HepG2 (cell line): ENCODE measurements around the gene CCDC7. TPM values are rescaled to one million over a fixed set of nuclear protein-coding genes. Genes with fewer than 3 reads are reported as not detected.
"Not testable (repeated sequence)": the region's sequence is repeated elsewhere in the genome, so short reads cannot be mapped to it uniquely, and the experiment has no call there.

Experiments
- ATAC-seq: fragments of 200-7000 bp; cut with Tn5 transposase; 3 replicates; pipeline ENCODE4 v1.9.1; 2020; ENCODE audit warnings: mild to moderate bottlenecking, moderate library complexity
- BruUV-seq: library from RNA; stranded (reverse); fragments of 400-500 nt; replicated peaks from 2 replicates; lab custom pipeline; 2021; lab: Mats Ljungman, UMichigan
- CTCF ChIA-PET: fragments of 300-600 bp; formaldehyde crosslinking; extraction: SDS; loops from one replicate; lab custom pipeline; 2021; ENCODE audit warnings: low total read pairs, inconsistent platforms, low intra/inter-chr PET ratio; lab: Yijun Ruan, JAX
- POLR2A ChIA-PET: fragments of 350-600 bp; sonication (Branson Sonifier 250); formaldehyde crosslinking; loops from one replicate; lab custom pipeline; 2020; ENCODE audit warnings: antibody characterized with exemption, inconsistent platforms; lab: Yijun Ruan, JAX
- DNase-seq: peaks from one replicate; pipeline ENCODE4 v3.0.0-alpha.2; 2015; ENCODE audit warnings: low spot score
- FAIRE-seq: peaks from 3 replicates; lab custom pipeline; 2011; peaks lifted over from hg19 to GRCh38; lab: Jason Lieb, UNC
- H2AFZ ChIP-seq: one replicate; pipeline ENCODE4 v1.6.1; 2011; ENCODE audit warnings: low read length, inconsistent platforms
- H3K27ac ChIP-seq: fragments of 300-600 bp; 3 replicates; pipeline ENCODE4 v1.8.0; 2011; ENCODE audit warnings: mixed run types, mild to moderate bottlenecking, mixed read lengths, low read length, inconsistent platforms; ENCODE audit not compliant: insufficient read depth; ENCODE audit errors: extremely low read length
- H3K27me3 ChIP-seq, 2 experiments: fragments of 200-600 bp in 1 of 2; 2 replicates in 1 of 2; 3 replicates in 1 of 2; pipeline versions ENCODE4 v1.6.0 to v1.8.0; 2011; ENCODE audit warnings: low read length in 2 of 2, mild to moderate bottlenecking in 2 of 2, moderate library complexity in 2 of 2, inconsistent platforms in 1 of 2; ENCODE audit not compliant: insufficient read depth in 2 of 2, control insufficient read depth in 1 of 2
- H3K36me3 ChIP-seq, 2 experiments: fragments of 200-600 bp in 1 of 2; replicated peaks in 1 of 2; 2 replicates in 1 of 2; 3 replicates in 1 of 2; pipeline versions ENCODE4 v1.5.1 to v1.8.0; 2011; ENCODE audit warnings: low read length in 2 of 2, inconsistent platforms in 1 of 2; ENCODE audit not compliant: insufficient read depth in 2 of 2, control insufficient read depth in 1 of 2
- H3K4me1 ChIP-seq: 2 replicates; pipeline ENCODE4 v1.5.1; 2012; ENCODE audit warnings: low read length, inconsistent platforms; ENCODE audit not compliant: insufficient read depth
- H3K4me2 ChIP-seq: 2 replicates; pipeline ENCODE4 v1.6.0; 2011; ENCODE audit warnings: low read depth, low read length, inconsistent platforms
- H3K4me3 ChIP-seq, 3 experiments: fragments of 200-600 bp in 1 of 3; sonication (generic), shearing (Covaris generic) in 1 of 3; replicated peaks in 1 of 3; 2 replicates each; pipeline ENCODE4 v1.5.1; 2011 to 2016; ENCODE audit warnings: low read length in 3 of 3, inconsistent platforms in 2 of 3, low read depth in 2 of 3, mild to moderate bottlenecking in 2 of 3, control low read depth in 1 of 3, mixed read lengths in 1 of 3; ENCODE audit not compliant: insufficient read depth in 1 of 3
- H3K79me2 ChIP-seq: one replicate; pipeline ENCODE4 v1.6.1; 2011; ENCODE audit warnings: low read length, inconsistent platforms; ENCODE audit not compliant: insufficient read depth
- H3K9ac ChIP-seq: 2 replicates; pipeline ENCODE4 v1.6.0; 2011; ENCODE audit warnings: mild to moderate bottlenecking, low read depth, low read length, inconsistent platforms; ENCODE audit not compliant: insufficient read depth
- H3K9me3 ChIP-seq: 2 replicates; pipeline ENCODE4 v1.5.1; 2012; ENCODE audit warnings: mild to moderate bottlenecking, low read length
- H4K20me1 ChIP-seq: 2 replicates; pipeline ENCODE4 v1.6.0; 2011; ENCODE audit warnings: inconsistent platforms, mild to moderate bottlenecking, low read length, moderate library complexity; ENCODE audit not compliant: insufficient read depth
- CERS6 ChIP-seq: sonication (generic); formaldehyde crosslinking; IDR thresholded peaks from 2 replicates; pipeline ENCODE4 v1.5.0; 2020; ENCODE audit warnings: missing genetic modification reagents
- HNF4G ChIP-seq, 2 experiments: sonication (generic) in 1 of 2; formaldehyde crosslinking in 1 of 2; IDR thresholded peaks; 2 replicates each; pipeline versions ENCODE4 v1.4.0 to v1.6.1; 2011 to 2020; ENCODE audit warnings: borderline replicate concordance in 2 of 2, low read depth in 2 of 2, mild to moderate bottlenecking in 2 of 2, low read length in 1 of 2, missing genetic modification reagents in 1 of 2, moderate library complexity in 1 of 2
- KDM1A ChIP-seq: IDR thresholded peaks from 2 replicates; pipeline ENCODE4 v1.6.1; 2016; ENCODE audit warnings: missing compliant biosample characterization
- KMT2B ChIP-seq: IDR thresholded peaks from 2 replicates; pipeline ENCODE4 v1.6.1; 2016; ENCODE audit warnings: missing genetic modification reagents, missing compliant biosample characterization
- NFIB ChIP-seq: sonication (generic); formaldehyde crosslinking; IDR thresholded peaks from 2 replicates; pipeline ENCODE4 v1.9.0; 2021; ENCODE audit warnings: missing genetic modification reagents, mild to moderate bottlenecking, borderline replicate concordance
- NR1H2 ChIP-seq: sonication (generic); formaldehyde crosslinking; IDR thresholded peaks from 2 replicates; pipeline ENCODE4 v1.8.1; 2022; ENCODE audit warnings: low read depth, missing genetic modification reagents, borderline replicate concordance
- PPARG ChIP-seq: conservative IDR thresholded peaks from 2 replicates; pipeline ENCODE4 v1.6.1; 2016; ENCODE audit warnings: missing biosample characterization, missing genetic modification reagents
- RFXANK ChIP-seq: IDR thresholded peaks from 2 replicates; pipeline ENCODE4 v1.6.1; 2016
- SIX4 ChIP-seq: sonication (generic); formaldehyde crosslinking; IDR thresholded peaks from 2 replicates; pipeline ENCODE4 v1.4.0; 2020; ENCODE audit warnings: missing genetic modification reagents
- SRF ChIP-seq: IDR thresholded peaks from 2 replicates; pipeline ENCODE4 v1.6.1; 2011; ENCODE audit warnings: mild to moderate bottlenecking, low read depth, low read length, moderate library complexity
- SYNCRIP ChIP-seq: fragments of 200-400 bp; formaldehyde crosslinking; IDR thresholded peaks from 2 replicates; pipeline ENCODE4 v1.6.1; 2018; ENCODE audit warnings: mild to moderate bottlenecking, low read depth, low read length; ENCODE audit not compliant: insufficient read depth
- U2AF2 ChIP-seq: fragments of 200-400 bp; formaldehyde crosslinking; IDR thresholded peaks from 2 replicates; pipeline ENCODE4 v1.6.1; 2017; ENCODE audit warnings: low read depth, mild to moderate bottlenecking, low read length
- ZNF17 ChIP-seq: sonication (generic); formaldehyde crosslinking; IDR thresholded peaks from 2 replicates; pipeline ENCODE4 v1.5.0; 2020; ENCODE audit warnings: mild to moderate bottlenecking, missing genetic modification reagents
- ZNF781 ChIP-seq: sonication (generic); formaldehyde crosslinking; IDR thresholded peaks from 2 replicates; pipeline ENCODE4 v1.5.1; 2020; ENCODE audit warnings: borderline replicate concordance, mild to moderate bottlenecking, missing genetic modification reagents; ENCODE audit errors: not compliant biosample characterization
- WGBS: methylation state at CpG from one replicate; pipeline ENCODE4 v1.1.6; 2017; ENCODE audit warnings: low lambda C conversion rate; 5-methylcytosine and 5-hydroxymethylcytosine counted together
- in situ Hi-C: cut with HindIII; loops from 2 replicates; pipeline ENCODE4 v1.10.0; 2017; ENCODE audit warnings: low pct_unique_long_range_greater_than_20kb; ENCODE audit not compliant: extremely low pct_ligation_motif_present
- intact Hi-C: fragments of 100-400 bp; cut with micrococcal nuclease; formaldehyde crosslinking; loops from one replicate; pipeline ENCODE4 v1.10.0; 2022; ENCODE audit not compliant: unreplicated experiment
- polyA plus RNA-seq, 8 experiments: library from polyadenylated mRNA; depleted of rRNA in 3 of 8; stranded (reverse) in 7 of 8; unstranded in 1 of 8; fragments of >200 nt; fragmentation: Illumina TruSeq in 4 of 8; extraction: Trizol in 4 of 8; gene quantifications; 2 replicates each; pipeline versions ENCODE4 v1.2.1 to v1.2.3, GENCODE V29; 2011 to 2016; ENCODE audit warnings: low read depth in 4 of 8, missing spikeins in 1 of 8, mixed read lengths in 1 of 8; ENCODE audit not compliant: insufficient read depth in 1 of 8
- total RNA-seq, 5 experiments: library from RNA; depleted of rRNA; stranded (reverse); fragments of >200 nt; fragmentation: Illumina TruSeq; extraction: Trizol; gene quantifications; 2 replicates each; pipeline ENCODE4 v1.2.3, GENCODE V29; 2016; ENCODE audit warnings: low read depth in 1 of 5

Gene CCDC7
- total and polyA plus RNA-seq, 2 of the 13 experiments (the other 11 are each of a cell fraction or from before 2014, with no cell fraction given) = 0.40 to 1.8 TPM

GRCh38 chr10:32746869-32747268 is 300.9 kb downstream of the CCDC7 start:
- Histone ChIP-seq H3K36me3 (no peaks in the 10 kb centered on the region), H3K4me2 (no peak overlapping the region), H3K9me3 (no peaks in the 10 kb centered on the region)
- POLR2A ChIA-PET = no interaction called here
- no peak for TF ChIP-seq NFIB (CRISPR knock-in tag)
- no peak for TF ChIP-seq ZNF781
- TF ChIP-seq HNF4G (IDR thresholded peaks at IDR 0.05; ENCODE audit: borderline replicate concordance, low read depth, low read length) = no peak
- no peak for TF ChIP-seq HNF4G (CRISPR knock-in tag; IDR thresholded peaks at IDR 0.05; ENCODE audit: borderline replicate concordance, low read depth)
- TF ChIP-seq SIX4 (CRISPR knock-in tag) = no peak
- TF ChIP-seq SRF = no peak
- TF ChIP-seq U2AF2 = no peak
- no peak for TF ChIP-seq KDM1A
- no peak for TF ChIP-seq KMT2B
- TF ChIP-seq ZNF17 (CRISPR knock-in tag) = no peak
- no peak for TF ChIP-seq SYNCRIP
- TF ChIP-seq, all 625 proteins: peak for 0
- Histone ChIP-seq H3K27ac (no peak overlapping the region), H3K79me2 (no peaks in the 10 kb centered on the region), H3K4me3 (no peak overlapping the region), H3K4me1 (no peaks in the 10 kb centered on the region), H3K27me3 (no peaks in the 10 kb centered on the region), H2AFZ (no peak overlapping the region), H3K9ac (no peak overlapping the region), H4K20me1 (no peaks in the 10 kb centered on the region)
- 50% methylated on average over 2 of the region's 3 CpGs for WGBS
- no peak for DNase-seq
- CTCF ChIA-PET = no interaction called here
- BruUV-seq = no TSS peak
- no peak for ATAC-seq
- FAIRE-seq = no peak
- intact Hi-C loops (no loop called here), in situ Hi-C loops (no loop called here)

GRCh38 chr10:32751582-32751981 is 305.6 kb downstream of the CCDC7 start:
- intact Hi-C loops = no loop called here
- H3K4me3 ChIP-seq = no peak overlapping the region
- POLR2A ChIA-PET = no interaction called here

GRCh38 chr10:32754900-32755299 is 309.0 kb downstream of the CCDC7 start:
- BruUV-seq, H3K36me3 ChIP-seq, in situ Hi-C loops, H3K4me3 ChIP-seq, intact Hi-C loops, H3K27ac ChIP-seq, H3K9ac ChIP-seq, H2AFZ ChIP-seq, H4K20me1 ChIP-seq, H3K27me3 ChIP-seq, ATAC-seq, POLR2A ChIA-PET, H3K79me2 ChIP-seq, DNase-seq, H3K9me3 ChIP-seq, H3K4me1 ChIP-seq, FAIRE-seq, CTCF ChIA-PET, H3K4me2 ChIP-seq: not testable (repeated sequence)
- 36% methylated on average over 5 of the region's 5 CpGs for WGBS

More at GRCh38 chr10:32751582-32751981, 305.6 kb downstream of the CCDC7 start:
- ATAC-seq (no peak), DNase-seq (no peak), FAIRE-seq (no peak)
- TF ChIP-seq CERS6 (no peak), PPARG (CRISPR knock-in tag) (no peak), NR1H2 (CRISPR knock-in tag) (no peak), RFXANK (CRISPR knock-in tag) (no peak)
- in situ Hi-C loops = no loop called here
- no peaks in the 10 kb centered on the region for H3K79me2 ChIP-seq
- no TSS peak for BruUV-seq
- CTCF ChIA-PET = no interaction called here
- no peaks in the 10 kb centered on the region for H3K4me1 ChIP-seq
- no peaks in the 10 kb centered on the region for H4K20me1 ChIP-seq
- H3K27ac ChIP-seq = no peak overlapping the region
- H3K4me2 ChIP-seq = no peak overlapping the region
- no peaks in the 10 kb centered on the region for H3K27me3 ChIP-seq
- no peaks in the 10 kb centered on the region for H3K36me3 ChIP-seq
- no peak overlapping the region for H2AFZ ChIP-seq
- no peaks in the 10 kb centered on the region; the same call in 1 of the 2 replicates for H3K9me3 ChIP-seq
- no peak overlapping the region for H3K9ac ChIP-seq
- 6% methylated on average over 3 of the region's 4 CpGs for whole genome bisulfite sequencing
